GM12801 (cell line): ENCODE data around the gene TTC22.

Experiments used
- CTCF ChIP-seq: IDR thresholded peaks from one replicate; pipeline ENCODE4 v1.5.1; 2011; ENCODE audit warnings: control low read depth; ENCODE audit not compliant: insufficient read length; ENCODE audit errors: extremely low read depth

The TTC22 gene

GRCh38 chr1:54846301-54846700 lies 45.2 kb upstream of the TTC22 start:
- TF ChIP-seq CTCF = no peak

- no peak for TF ChIP-seq CTCF
Observed at GRCh38 chr1:54845772-54846171, 44.6 kb upstream of the TTC22 start.

- TF ChIP-seq CTCF = no peak
Observed at GRCh38 chr1:54844564-54844963, 43.4 kb upstream of the TTC22 start.

- no peak for TF ChIP-seq CTCF
Observed at GRCh38 chr1:54843449-54843848, 42.3 kb upstream of the TTC22 start.

- TF ChIP-seq CTCF = no peak
Observed at GRCh38 chr1:54842963-54843362, 41.8 kb upstream of the TTC22 start.

GRCh38 chr1:54842206-54842915 lies 41.2 kb upstream of the TTC22 start:
- TF ChIP-seq CTCF = no peak

- TF ChIP-seq CTCF = no peak
Observed at GRCh38 chr1:54839824-54840223, 38.7 kb upstream of the TTC22 start.
